Subcutaneous adipose tissue (tissue), 4 donors: ENCODE results near the gene LRRC45. TPM values are rescaled to one million over a fixed set of nuclear protein-coding genes. Genes with fewer than 3 reads are reported as not detected.

Source experiments
- CTCF ChIP-seq: fragments of 450-650 bp; IDR thresholded peaks from one replicate; pipeline ENCODE4 v1.5.1; 2016; ENCODE audit warnings: low read depth, mild to moderate bottlenecking, control low read depth, antibody characterized with exemption, moderate library complexity
- total RNA-seq, 4 donors: library from RNA; depleted of rRNA; stranded (reverse); fragments of >200 nt; gene quantifications; one replicate each; pipeline ENCODE4 v1.1.0, GENCODE V29; 2016

Gene LRRC45
- total RNA-seq, 4 donors from 2014 or later, result 1.8 to 11.7 (median 7.8) TPM

GRCh38 chr17:82042649-82043048, 19.5 kb downstream of the LRRC45 start:
- no peak for TF ChIP-seq CTCF

GRCh38 chr17:82043507-82043906, 20.4 kb downstream of the LRRC45 start:
- TF ChIP-seq CTCF, result no peak

- no peak for TF ChIP-seq CTCF
Measured at GRCh38 chr17:82045936-82046484, 22.9 kb downstream of the LRRC45 start.

GRCh38 chr17:82046903-82047302, 23.8 kb downstream of the LRRC45 start:
- TF ChIP-seq CTCF, result no peak

- TF ChIP-seq CTCF, result no peak
Measured at GRCh38 chr17:82047379-82047778, 24.3 kb downstream of the LRRC45 start.

GRCh38 chr17:82047914-82048570, 24.9 kb downstream of the LRRC45 start:
- no peak for TF ChIP-seq CTCF

GRCh38 chr17:82048571-82048971, 25.5 kb downstream of the LRRC45 start:
- TF ChIP-seq CTCF, result no peak
